ENCODE data around the gene ZNF710.

The ZNF710 gene

GRCh38 chr15:90042356-90042755 lies 41.2 kb downstream of the ZNF710 start:
- Histone ChIP-seq H3F3A (ENCODE audit: control insufficient read depth, insufficient read depth) (no peaks in the 10 kb centered on the region; the same call in 1 of the 2 replicates), H3K27ac (ENCODE audit: low read depth, low read length) (no peak overlapping the region), H3K4me3 (ENCODE audit: low read length) (no peak overlapping the region), H4K20me1 (ENCODE audit: control insufficient read depth, insufficient read depth, low read depth, low read length) (no peaks in the 10 kb centered on the region), H3K4me1 (ENCODE audit: control insufficient read depth, low read length) (peaks cover 38% of the 10 kb centered on the region), H3K27me3 (ENCODE audit: control insufficient read depth, low read length) (no peaks in the 10 kb centered on the region), H3K36me3 (ENCODE audit: control insufficient read depth, low read length) (no peaks in the 10 kb centered on the region), H3K9me3 (ENCODE audit: control insufficient read depth, insufficient read depth, low read length) (no peaks in the 10 kb centered on the region), H3K79me2 (ENCODE audit: control insufficient read depth, low read length) (peaks cover 48% of the 10 kb centered on the region), H3K9me2 (replicated peaks; ENCODE audit: control insufficient read depth, low read length) (no peaks in the 10 kb centered on the region), H3K4me2 (ENCODE audit: low read length) (no peak overlapping the region)
- TF ChIP-seq, protein P1, sequence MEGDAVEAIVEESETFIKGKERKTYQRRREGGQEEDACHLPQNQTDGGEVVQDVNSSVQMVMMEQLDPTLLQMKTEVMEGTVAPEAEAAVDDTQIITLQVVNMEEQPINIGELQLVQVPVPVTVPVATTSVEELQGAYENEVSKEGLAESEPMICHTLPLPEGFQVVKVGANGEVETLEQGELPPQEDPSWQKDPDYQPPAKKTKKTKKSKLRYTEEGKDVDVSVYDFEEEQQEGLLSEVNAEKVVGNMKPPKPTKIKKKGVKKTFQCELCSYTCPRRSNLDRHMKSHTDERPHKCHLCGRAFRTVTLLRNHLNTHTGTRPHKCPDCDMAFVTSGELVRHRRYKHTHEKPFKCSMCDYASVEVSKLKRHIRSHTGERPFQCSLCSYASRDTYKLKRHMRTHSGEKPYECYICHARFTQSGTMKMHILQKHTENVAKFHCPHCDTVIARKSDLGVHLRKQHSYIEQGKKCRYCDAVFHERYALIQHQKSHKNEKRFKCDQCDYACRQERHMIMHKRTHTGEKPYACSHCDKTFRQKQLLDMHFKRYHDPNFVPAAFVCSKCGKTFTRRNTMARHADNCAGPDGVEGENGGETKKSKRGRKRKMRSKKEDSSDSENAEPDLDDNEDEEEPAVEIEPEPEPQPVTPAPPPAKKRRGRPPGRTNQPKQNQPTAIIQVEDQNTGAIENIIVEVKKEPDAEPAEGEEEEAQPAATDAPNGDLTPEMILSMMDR (IDR thresholded peaks at IDR 0.05; ENCODE audit: low read depth, low read length, poor library complexity, severe bottlenecking), result no peak
- TF ChIP-seq EZH2phosphoT487 (IDR thresholded peaks at IDR 0.05; ENCODE audit: borderline replicate concordance, low read length), result no peak

DNA sequence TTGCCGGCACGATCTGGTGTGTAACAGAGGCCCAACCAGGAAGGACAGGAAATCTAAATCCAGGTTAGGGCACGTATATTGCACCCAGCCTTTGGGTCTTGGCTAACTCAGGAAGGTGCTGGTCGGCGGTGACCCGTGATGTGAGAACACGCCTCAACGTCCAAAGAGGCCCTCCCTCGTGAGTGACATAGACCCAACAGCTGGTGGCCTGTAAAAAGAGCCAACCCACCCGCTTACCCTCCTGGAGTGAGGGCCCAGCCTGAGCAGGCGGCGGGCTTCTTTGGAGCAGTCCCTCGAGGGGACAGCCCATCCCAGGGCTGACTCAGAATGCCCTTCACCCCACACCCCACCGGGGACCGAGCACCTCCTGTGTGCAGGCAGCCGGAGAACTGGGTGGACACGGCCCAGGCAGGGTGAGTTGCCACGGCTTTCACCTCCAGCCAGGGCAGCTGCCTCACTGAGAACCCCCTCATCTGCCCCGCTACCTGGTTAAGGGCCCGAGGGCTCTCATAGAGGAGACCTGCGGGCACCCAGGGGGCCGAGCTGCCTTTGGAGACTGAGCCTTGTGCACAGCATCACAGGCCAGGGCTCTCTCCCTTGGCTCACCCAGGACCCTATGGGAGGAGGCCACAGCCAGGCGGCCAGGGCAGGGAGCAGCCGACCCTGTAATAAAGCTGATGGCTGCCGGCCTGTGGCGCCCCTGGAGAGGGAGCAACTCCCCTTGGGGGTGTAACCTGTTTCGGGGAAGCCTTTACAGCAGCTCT lies 41.8 kb downstream of the ZNF710 start:
- no peak for TF ChIP-seq EZH2phosphoT487 (IDR thresholded peaks at IDR 0.05; ENCODE audit: borderline replicate concordance, low read length)
- TF ChIP-seq, protein P1 (IDR thresholded peaks at IDR 0.05; ENCODE audit: low read depth, low read length, poor library complexity, severe bottlenecking), result no peak
- H3K27ac ChIP-seq (ENCODE audit: low read depth, low read length), result no peak overlapping the region

DNA sequence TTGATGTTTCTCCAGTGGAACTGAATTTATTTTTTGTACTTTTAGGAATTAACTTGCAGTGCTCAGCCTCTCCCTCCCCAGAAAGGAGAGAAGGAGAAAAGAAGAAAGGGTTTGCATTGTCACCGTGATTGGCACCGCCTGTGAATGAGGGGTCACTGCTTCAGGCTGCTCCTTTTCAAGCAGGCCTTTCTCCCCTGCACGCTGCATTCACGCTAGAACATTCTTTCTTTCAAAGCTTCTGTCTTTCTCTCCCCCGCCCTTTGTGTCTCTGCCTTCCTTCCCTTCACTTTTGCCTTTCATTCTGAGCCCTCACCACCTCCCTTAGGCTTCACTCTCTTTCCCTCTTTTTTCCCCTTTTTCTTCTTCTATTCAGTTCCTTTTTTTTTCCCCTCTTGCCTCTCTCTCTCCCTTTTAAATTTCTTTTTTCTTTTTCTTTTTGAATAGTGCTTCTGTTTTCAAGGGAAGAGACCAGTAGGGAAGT lies 42.4 kb downstream of the ZNF710 start:
- H3K36me3 ChIP-seq (ENCODE audit: control insufficient read depth, low read length), result no peaks in the 10 kb centered on the region
- no peaks in the 10 kb centered on the region for H3K9me2 ChIP-seq (replicated peaks; ENCODE audit: control insufficient read depth, low read length)

More for the DNA sequence above, 41.8 kb downstream of the ZNF710 start:
- no peaks in the 10 kb centered on the region for H3K27me3 ChIP-seq (ENCODE audit: control insufficient read depth, low read length)
- no peak overlapping the region for H3K4me2 ChIP-seq (ENCODE audit: low read length)
- no peaks in the 10 kb centered on the region for H3K36me3 ChIP-seq (ENCODE audit: control insufficient read depth, low read length)
- no peaks in the 10 kb centered on the region for H4K20me1 ChIP-seq (ENCODE audit: control insufficient read depth, insufficient read depth, low read depth, low read length)
- peaks cover 34% of the 10 kb centered on the region for H3K4me1 ChIP-seq (ENCODE audit: control insufficient read depth, low read length)
- H3F3A ChIP-seq (ENCODE audit: control insufficient read depth, insufficient read depth), result no peaks in the 10 kb centered on the region; the same call in 1 of the 2 replicates
- H3K4me3 ChIP-seq (ENCODE audit: low read length), result no peak overlapping the region
- no peaks in the 10 kb centered on the region for H3K9me3 ChIP-seq (ENCODE audit: control insufficient read depth, insufficient read depth, low read length)
- H3K9me2 ChIP-seq (replicated peaks; ENCODE audit: control insufficient read depth, low read length), result no peaks in the 10 kb centered on the region
- peaks cover 46% of the 10 kb centered on the region for H3K79me2 ChIP-seq (ENCODE audit: control insufficient read depth, low read length)

More for the DNA sequence above, 42.4 kb downstream of the ZNF710 start:
- TF ChIP-seq EZH2phosphoT487 (IDR thresholded peaks at IDR 0.05; ENCODE audit: borderline replicate concordance, low read length), result no peak
- TF ChIP-seq, protein P1 (IDR thresholded peaks at IDR 0.05; ENCODE audit: low read depth, low read length, poor library complexity, severe bottlenecking), result no peak
- no peaks in the 10 kb centered on the region for H3K27me3 ChIP-seq (ENCODE audit: control insufficient read depth, low read length)
- H3F3A ChIP-seq (ENCODE audit: control insufficient read depth, insufficient read depth), result no peaks in the 10 kb centered on the region; the same call in 1 of the 2 replicates
- H3K79me2 ChIP-seq (ENCODE audit: control insufficient read depth, low read length), result peaks cover 46% of the 10 kb centered on the region
- peaks cover 27% of the 10 kb centered on the region for H3K4me1 ChIP-seq (ENCODE audit: control insufficient read depth, low read length)
- H3K4me2 ChIP-seq (ENCODE audit: low read length), result no peak overlapping the region
- no peaks in the 10 kb centered on the region for H3K9me3 ChIP-seq (ENCODE audit: control insufficient read depth, insufficient read depth, low read length)
- no peaks in the 10 kb centered on the region for H4K20me1 ChIP-seq (ENCODE audit: control insufficient read depth, insufficient read depth, low read depth, low read length)
- no peak overlapping the region for H3K4me3 ChIP-seq (ENCODE audit: low read length)
- no peak overlapping the region for H3K27ac ChIP-seq (ENCODE audit: low read depth, low read length)
